ENCODE results near the gene MB.

DNA sequence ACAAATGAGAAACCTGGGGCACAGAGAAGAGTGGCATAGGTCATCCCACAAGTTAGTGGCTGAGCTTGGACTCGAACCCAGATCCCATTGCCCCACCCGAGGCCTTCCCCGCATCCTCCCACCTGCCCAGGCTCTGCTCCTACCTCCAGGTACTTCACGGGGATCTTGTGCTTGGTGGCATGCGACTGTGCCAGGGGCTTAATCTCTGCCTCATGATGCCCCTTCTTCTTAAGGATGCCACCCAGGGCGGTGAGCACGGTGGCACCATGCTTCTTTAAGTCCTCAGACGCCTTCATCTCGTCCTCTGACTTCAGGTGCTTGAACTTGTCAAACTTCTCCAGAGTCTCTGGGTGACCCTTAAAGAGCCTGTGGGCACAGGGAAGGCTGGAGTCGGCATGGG, 6.4 kb downstream of the MB start:
- TF ChIP-seq, protein P1, sequence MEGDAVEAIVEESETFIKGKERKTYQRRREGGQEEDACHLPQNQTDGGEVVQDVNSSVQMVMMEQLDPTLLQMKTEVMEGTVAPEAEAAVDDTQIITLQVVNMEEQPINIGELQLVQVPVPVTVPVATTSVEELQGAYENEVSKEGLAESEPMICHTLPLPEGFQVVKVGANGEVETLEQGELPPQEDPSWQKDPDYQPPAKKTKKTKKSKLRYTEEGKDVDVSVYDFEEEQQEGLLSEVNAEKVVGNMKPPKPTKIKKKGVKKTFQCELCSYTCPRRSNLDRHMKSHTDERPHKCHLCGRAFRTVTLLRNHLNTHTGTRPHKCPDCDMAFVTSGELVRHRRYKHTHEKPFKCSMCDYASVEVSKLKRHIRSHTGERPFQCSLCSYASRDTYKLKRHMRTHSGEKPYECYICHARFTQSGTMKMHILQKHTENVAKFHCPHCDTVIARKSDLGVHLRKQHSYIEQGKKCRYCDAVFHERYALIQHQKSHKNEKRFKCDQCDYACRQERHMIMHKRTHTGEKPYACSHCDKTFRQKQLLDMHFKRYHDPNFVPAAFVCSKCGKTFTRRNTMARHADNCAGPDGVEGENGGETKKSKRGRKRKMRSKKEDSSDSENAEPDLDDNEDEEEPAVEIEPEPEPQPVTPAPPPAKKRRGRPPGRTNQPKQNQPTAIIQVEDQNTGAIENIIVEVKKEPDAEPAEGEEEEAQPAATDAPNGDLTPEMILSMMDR (IDR thresholded peaks at IDR 0.05), result no peak
- no peak for TF ChIP-seq EP300 (IDR thresholded peaks at IDR 0.05)
